ENCODE data around the gene MAPT.
"Not testable (repeated sequence)": the region's sequence is repeated elsewhere in the genome, so short reads cannot be mapped to it uniquely, and the experiment has no call there.

The MAPT gene

GRCh38 chr17:45996282-45996937, 102.1 kb downstream of the MAPT start:
- DNase-seq = no peak

- DNase-seq = no peak
These were observed 102.8 kb downstream of the MAPT start for GRCh38 chr17:45997166-45997565.

GRCh38 chr17:45997624-45998023, 103.3 kb downstream of the MAPT start:
- DNase-seq = no peak

- DNase-seq = no peak
These were observed 104.9 kb downstream of the MAPT start, which contains the start of gene STH for GRCh38 chr17:45998987-45999899. STH (plus strand) TSS chr17:45999250; CDS start chr17:45999280, 30 bp downstream.

GRCh38 chr17:45999900-46000290, 105.5 kb downstream of the MAPT start:
- DNase-seq = no peak

GRCh38 chr17:46000292-46000691, 105.9 kb downstream of the MAPT start:
- no peak for DNase-seq

GRCh38 chr17:46000757-46001156, 106.4 kb downstream of the MAPT start:
- no peak for DNase-seq

- no peak for DNase-seq
These were observed 107.3 kb downstream of the MAPT start for GRCh38 chr17:46001390-46002310.

GRCh38 chr17:46002311-46002972, 108.1 kb downstream of the MAPT start:
- DNase-seq = peak; percentile 56

- DNase-seq = no peak
These were observed 108.6 kb downstream of the MAPT start for GRCh38 chr17:46002973-46003316.

GRCh38 chr17:46003907-46004748, 109.8 kb downstream of the MAPT start:
- DNase-seq = peak; percentile 61

GRCh38 chr17:46006082-46006481, 111.7 kb downstream of the MAPT start:
- not testable (repeated sequence) for DNase-seq

- DNase-seq = no peak
These were observed 113.2 kb downstream of the MAPT start for GRCh38 chr17:46007461-46007965.

- no peak for DNase-seq
These were observed 114.2 kb downstream of the MAPT start for GRCh38 chr17:46008591-46008990.

GRCh38 chr17:46009681-46010596, 115.6 kb downstream of the MAPT start:
- DNase-seq = no peak

- no peak for DNase-seq
These were observed 116.3 kb downstream of the MAPT start for GRCh38 chr17:46010597-46011186.

GRCh38 chr17:46011711-46012505, 117.6 kb downstream of the MAPT start:
- no peak for DNase-seq

- no peak for DNase-seq
These were observed 118.2 kb downstream of the MAPT start for GRCh38 chr17:46012506-46013079.

- no peak for DNase-seq
These were observed 118.8 kb downstream of the MAPT start for GRCh38 chr17:46013127-46013501.

All from NCI-H2029 treated with DMSO at 0.1 percent for 48 hours (cell line).